ENCODE data around the gene KCTD10.

DNA sequence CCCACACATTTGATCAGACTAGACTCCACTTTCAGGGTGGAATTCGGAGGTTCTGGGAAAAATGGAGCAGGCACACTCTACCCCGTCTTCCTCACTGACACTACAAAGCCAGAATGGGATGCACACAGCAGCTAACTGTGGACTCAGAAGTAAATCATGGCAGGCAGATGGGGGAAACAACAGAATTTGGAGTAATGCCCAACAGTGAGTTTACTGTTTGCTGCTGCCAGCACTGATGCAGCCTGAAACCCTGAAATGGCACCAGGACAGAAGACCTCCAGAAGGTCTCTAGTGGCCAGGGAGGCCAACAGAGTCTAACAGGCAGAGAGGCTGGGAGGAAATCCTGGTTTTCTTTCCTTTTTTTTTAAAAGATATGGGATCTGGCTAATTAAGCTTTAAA lies 24.6 kb downstream of the KCTD10 start:
- TF ChIP-seq, protein P1, sequence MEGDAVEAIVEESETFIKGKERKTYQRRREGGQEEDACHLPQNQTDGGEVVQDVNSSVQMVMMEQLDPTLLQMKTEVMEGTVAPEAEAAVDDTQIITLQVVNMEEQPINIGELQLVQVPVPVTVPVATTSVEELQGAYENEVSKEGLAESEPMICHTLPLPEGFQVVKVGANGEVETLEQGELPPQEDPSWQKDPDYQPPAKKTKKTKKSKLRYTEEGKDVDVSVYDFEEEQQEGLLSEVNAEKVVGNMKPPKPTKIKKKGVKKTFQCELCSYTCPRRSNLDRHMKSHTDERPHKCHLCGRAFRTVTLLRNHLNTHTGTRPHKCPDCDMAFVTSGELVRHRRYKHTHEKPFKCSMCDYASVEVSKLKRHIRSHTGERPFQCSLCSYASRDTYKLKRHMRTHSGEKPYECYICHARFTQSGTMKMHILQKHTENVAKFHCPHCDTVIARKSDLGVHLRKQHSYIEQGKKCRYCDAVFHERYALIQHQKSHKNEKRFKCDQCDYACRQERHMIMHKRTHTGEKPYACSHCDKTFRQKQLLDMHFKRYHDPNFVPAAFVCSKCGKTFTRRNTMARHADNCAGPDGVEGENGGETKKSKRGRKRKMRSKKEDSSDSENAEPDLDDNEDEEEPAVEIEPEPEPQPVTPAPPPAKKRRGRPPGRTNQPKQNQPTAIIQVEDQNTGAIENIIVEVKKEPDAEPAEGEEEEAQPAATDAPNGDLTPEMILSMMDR (IDR thresholded peaks at IDR 0.05) = no peak
- no peak for TF ChIP-seq ZFX (IDR thresholded peaks at IDR 0.05; ENCODE audit: borderline replicate concordance)
